Gastroesophageal sphincter (tissue), 3 donors: ENCODE measurements around the gene PLCB4.

ENCODE experiments used
- CTCF ChIP-seq, 4 experiments: fragments of 200-600 bp in 2 of 4; fragments of 450-650 bp in 2 of 4; sonication (generic) in 1 of 4; IDR thresholded peaks; one replicate each; pipeline ENCODE4 v1.5.1; 2017 to 2019; ENCODE audit warnings: antibody characterized with exemption in 4 of 4, mild to moderate bottlenecking in 2 of 4, moderate library complexity in 2 of 4
- EP300 ChIP-seq: sonication (generic); formaldehyde crosslinking; IDR thresholded peaks from one replicate; pipeline ENCODE4 v1.6.1; 2017; ENCODE audit warnings: antibody characterized with exemption, mild to moderate bottlenecking
- POLR2A ChIP-seq, 2 donors: fragments of 450-650 bp; IDR thresholded peaks; one replicate each; pipeline ENCODE4 v1.6.1; 2017; ENCODE audit warnings: antibody characterized with exemption in 2 of 2, mild to moderate bottlenecking in 2 of 2, moderate library complexity in 1 of 2
- POLR2AphosphoS5 ChIP-seq: sonication (generic); formaldehyde crosslinking; IDR thresholded peaks from one replicate; pipeline ENCODE4 v1.6.1; 2017; ENCODE audit warnings: antibody characterized with exemption

DNA sequence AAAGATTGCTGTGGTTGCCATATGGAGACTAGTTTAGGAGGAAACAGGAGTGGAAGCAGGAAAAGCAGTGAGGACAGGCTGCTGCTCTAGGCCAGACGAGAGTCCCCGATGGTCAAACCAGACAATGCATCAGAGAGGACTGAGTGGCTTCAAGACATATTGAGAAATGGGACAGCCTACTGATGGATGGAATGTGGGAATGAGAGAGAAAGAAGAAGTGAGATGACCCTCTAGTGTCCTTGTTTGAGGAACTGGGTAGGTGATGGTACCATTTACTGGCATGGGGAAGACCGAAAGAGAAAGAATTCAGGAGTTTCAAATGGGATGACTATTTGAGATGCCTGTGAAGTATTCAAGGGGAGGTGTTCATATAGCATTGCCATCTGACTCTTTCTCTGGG is 333.7 kb downstream of the PLCB4 start:
- TF ChIP-seq CTCF (IDR thresholded peaks at IDR 0.05): no peak
- TF ChIP-seq POLR2A (IDR thresholded peaks at IDR 0.05): no peak
- no peak for TF ChIP-seq POLR2AphosphoS5
- no peak for TF ChIP-seq EP300
